T-helper 22 cell (primary cell): ENCODE results near the gene SNPH.

ENCODE experiments used
- DNase-seq: peaks from one replicate; pipeline ENCODE4 v3.0.0-alpha.2; 2020; ENCODE audit warnings: low read depth

Gene SNPH

GRCh38 chr20:1264727-1265126 lies 1.4 kb upstream of the SNPH start:
- no peak for DNase-seq

- no peak for DNase-seq
Measured at GRCh38 chr20:1265226-1265915, 723 bp upstream of the SNPH start.

DNA sequence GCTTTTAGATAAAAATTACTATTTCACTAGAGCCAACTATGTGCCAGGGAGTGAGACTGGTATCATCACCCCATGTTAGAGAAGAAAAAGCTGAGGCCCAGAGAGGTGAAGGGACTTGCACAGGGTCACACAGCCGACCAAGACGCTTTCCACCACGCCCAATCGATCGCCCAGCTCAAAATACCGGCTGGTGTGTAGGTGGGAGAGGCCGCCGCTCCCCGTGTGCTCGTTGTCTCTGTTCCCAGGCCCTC lies 253 bp upstream of the SNPH start:
- no peak for DNase-seq

GRCh38 chr20:1267161-1267560 lies 1.1 kb downstream of the SNPH start:
- DNase-seq = no peak

- DNase-seq = no peak
Measured at GRCh38 chr20:1267809-1268374, 1.8 kb downstream of the SNPH start.

DNA sequence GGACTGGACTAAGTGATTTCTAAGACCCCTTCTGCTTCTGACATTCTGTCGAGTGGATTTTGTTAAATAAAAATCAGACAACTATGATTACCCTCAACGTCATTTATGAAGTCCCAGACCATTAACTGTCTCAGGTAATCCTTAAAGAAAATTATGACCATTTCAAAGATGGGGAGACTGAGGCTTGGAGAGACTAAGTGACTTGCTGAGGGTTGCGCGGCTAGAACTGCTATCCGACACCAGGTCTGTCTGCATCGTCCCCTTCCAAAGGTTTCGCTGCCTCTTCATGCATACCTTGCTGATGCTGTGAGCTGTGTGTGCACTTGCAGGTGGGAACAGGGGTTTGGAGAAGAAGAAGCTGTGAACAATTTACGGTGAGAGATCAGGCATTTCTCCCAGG lies 3.1 kb downstream of the SNPH start:
- no peak for DNase-seq

DNA sequence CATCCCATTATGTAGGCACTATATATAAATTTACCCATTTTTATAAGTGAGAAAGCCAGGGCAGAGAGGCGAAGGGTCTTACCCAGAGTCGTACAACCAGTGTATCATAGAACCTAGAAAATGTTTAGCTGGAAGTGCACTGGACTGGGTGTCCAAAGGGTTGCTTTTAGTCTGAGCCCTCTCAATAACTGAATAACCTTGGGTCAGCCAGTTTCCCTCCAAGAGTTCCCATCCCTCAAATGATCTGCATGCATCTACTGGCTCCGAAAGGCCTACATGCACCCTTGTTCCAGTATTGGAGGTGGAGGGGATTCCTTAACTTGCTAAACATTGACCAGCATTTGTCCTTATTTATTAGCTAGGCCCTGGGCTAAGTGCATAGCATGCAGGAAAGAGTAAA lies 3.8 kb downstream of the SNPH start:
- no peak for DNase-seq

- no peak for DNase-seq
Measured at GRCh38 chr20:1272368-1273100, 6.4 kb downstream of the SNPH start.

GRCh38 chr20:1273366-1273765 lies 7.3 kb downstream of the SNPH start:
- DNase-seq = no peak

- DNase-seq = no peak
Measured at GRCh38 chr20:1274485-1275311, 8.6 kb downstream of the SNPH start.

DNA sequence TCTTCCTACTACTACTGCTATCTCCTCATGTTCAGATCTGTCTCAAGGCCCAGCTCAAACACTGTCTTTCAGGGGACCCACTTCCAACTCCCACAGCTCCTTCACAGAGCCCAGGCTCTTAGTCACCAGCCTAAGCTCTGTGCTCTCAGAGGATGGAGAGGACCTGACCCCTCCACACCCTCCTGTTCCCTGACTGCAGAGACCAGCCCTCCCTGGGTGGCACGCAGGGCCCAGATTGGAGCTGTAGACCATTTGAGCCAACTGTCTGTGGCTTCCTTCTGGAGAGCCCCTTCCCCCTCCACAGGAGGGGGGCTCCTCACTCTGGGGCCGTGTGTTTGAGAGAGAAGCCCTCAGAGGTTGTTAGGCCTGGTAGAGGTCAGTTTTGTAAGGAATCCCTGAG lies 9.8 kb downstream of the SNPH start:
- DNase-seq = no peak

DNA sequence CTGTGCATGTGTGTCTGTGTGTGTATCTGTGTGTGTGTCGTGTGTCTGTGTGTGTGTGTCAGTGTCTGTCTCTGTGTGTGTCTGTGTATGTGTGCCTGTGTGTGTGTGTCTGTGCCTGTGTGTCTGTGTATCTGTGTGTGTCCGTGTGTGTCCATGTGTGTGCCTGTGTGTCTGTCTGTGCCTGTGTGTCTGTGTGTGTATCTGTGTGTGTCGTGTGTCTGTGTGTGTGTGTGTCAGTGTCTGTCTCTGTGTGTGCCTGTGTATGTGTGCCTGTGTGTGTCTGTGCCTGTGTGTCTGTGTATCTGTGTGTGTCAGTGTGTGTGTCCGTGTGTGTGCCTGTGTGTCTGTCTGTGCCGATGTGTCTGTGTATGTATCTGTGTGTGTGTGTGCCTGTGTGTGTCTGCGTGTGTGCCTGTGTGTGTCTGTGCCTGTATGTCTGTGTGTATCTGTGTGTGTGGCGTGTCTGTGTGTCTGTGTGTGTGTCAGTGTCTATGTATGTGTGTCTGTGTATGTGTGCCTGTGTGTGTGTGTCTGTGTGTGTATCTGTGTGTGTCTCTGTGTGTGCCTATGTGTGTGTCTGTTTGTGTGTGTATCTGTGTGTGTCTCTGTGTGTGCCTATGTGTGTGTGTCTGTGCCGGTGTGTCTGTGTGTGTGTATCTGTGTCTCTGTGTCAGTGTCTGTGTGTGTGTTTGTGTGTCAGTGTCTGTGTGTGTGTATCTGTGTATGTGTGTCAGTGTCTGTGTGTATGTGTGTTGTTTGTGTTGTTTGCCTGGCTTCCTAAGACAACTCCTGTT lies 11.6 kb downstream of the SNPH start:
- DNase-seq = no peak

- DNase-seq = no peak
Measured at GRCh38 chr20:1278993-1279392, 12.9 kb downstream of the SNPH start.

GRCh38 chr20:1280195-1281102 lies 14.4 kb downstream of the SNPH start:
- no peak for DNase-seq

DNA sequence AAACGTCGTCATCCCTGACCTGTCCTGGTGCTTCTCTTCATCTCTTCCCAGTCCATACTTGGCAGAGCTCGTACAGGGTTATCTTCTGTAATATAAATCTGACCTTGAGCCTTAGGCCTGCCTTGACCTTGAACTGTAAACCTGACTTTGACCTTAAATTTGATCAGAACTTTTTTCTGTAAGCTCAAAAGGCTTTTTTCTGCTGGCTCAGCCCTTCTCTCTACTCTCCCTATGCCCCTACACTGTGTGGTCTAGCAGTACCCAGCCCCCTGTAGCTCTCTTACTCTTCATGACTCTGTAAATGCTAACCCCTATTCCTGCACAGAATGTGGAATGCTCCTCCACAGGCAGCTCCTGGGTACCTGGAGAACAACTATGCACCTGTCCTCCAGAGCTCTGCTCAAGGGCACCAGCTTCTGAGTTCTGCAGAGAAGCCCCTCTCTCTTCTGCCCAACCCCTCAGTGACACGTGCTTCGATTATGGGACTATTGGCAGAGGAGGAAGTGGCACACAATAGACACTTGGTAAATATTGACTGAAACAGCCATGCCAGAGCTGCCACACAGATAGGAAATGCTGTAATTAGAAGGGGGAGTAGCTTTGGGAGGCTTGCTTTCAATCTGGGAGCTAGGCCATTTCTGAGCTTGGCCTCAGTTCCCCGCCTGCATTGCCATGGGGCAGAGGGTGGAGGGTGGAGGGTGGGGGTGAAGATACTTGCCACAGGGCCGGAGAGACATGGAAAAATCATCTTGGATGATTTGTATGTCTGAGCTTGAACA lies 15.4 kb downstream of the SNPH start:
- DNase-seq = no peak

DNA sequence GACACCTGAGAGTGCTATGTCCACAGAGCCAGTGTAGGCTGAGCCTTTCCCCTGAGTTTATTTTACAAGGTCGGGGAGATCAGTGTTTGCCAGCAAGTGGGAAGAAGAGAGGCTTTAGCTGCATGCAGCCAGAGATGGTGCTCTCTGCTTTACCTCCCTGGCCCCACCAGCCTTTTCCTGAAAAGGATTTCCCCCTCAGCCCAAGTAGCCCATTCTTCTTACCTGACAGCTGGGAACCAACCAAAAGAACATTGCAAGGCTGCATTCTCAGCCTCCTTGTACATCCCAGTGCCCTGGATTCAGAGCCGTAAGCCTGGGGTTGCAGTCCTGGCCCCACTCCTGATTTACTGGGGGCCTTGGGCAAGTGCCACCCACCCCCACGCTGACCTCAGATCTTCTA lies 16.9 kb downstream of the SNPH start:
- no peak for DNase-seq

- DNase-seq = no peak
Measured at GRCh38 chr20:1283522-1284510, 17.7 kb downstream of the SNPH start.

DNA sequence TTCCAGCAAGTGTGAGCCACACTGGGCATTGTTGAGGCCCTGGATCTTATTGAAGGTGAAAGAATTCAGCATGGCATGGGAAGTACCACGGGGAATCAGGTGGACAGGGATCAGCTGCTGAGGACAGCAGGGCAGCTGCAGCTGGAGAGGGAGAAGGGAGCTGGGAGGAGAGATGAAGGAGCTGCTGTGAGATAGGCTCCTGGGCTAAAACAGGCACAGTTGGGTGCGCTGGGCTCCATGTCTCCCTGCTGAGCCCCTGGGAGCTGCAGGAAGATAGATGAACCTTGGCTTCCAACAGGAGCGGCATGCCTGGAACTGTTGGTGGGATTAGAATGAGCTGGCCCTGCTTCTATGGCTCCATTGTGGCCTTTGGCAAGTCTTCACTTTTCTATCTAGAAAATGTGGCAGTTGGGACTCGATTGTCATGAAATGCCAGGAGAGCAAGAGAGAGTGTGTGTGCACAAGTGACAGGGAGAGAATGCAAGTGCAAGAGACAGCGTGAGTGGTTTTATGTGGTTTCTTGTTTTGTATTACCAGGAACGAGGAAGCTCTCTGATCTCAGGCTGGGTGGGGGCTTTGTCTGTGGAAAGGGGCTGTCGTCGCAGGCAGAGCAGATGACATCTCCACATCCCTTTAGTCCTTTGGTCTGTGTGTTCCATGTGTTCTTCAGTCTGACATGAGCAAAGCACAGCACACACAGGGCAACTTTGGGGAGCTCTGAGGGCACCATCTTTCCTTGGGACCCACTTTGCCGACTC lies 20.4 kb downstream of the SNPH start:
- DNase-seq = no peak
